Amniotic stem cell (primary cell): ENCODE data around the gene WEE1.
"Not testable (repeated sequence)": the region's sequence is repeated elsewhere in the genome, so short reads cannot be mapped to it uniquely, and the experiment has no call there.

Source experiments
- DNase-seq: peaks from one replicate; lab custom pipeline; 2025; lab: John Stamatoyannopoulos, UW

The WEE1 gene

GRCh38 chr11:9573052-9573774 is at the start of gene WEE1:
TSS of gene WEE1 (plus strand) at chr11:9573670. CDS start at chr11:9573934, 264 bp downstream.
- peak; percentile 97 for DNase-seq

GRCh38 chr11:9524001-9524400 is 49.5 kb upstream of the WEE1 start:
- DNase-seq = no peak

- no peak for DNase-seq
These were observed 48.4 kb upstream of the WEE1 start for GRCh38 chr11:9525116-9525515.

GRCh38 chr11:9527481-9528135 is 45.9 kb upstream of the WEE1 start:
- DNase-seq = no peak

- no peak for DNase-seq
These were observed 45.4 kb upstream of the WEE1 start for GRCh38 chr11:9528136-9528501.

- DNase-seq = no peak
These were observed 44.7 kb upstream of the WEE1 start for GRCh38 chr11:9528573-9529333.

- DNase-seq = no peak
These were observed 44.2 kb upstream of the WEE1 start for GRCh38 chr11:9529334-9529650.

GRCh38 chr11:9530020-9530621 is 43.3 kb upstream of the WEE1 start:
- no peak for DNase-seq

- DNase-seq = no peak
These were observed 42.4 kb upstream of the WEE1 start for GRCh38 chr11:9530901-9531625.

GRCh38 chr11:9533058-9533457 is 40.4 kb upstream of the WEE1 start:
- no peak for DNase-seq

- DNase-seq = no peak
These were observed 39.6 kb upstream of the WEE1 start for GRCh38 chr11:9533736-9534473.

GRCh38 chr11:9535189-9535781 is 38.2 kb upstream of the WEE1 start:
- no peak for DNase-seq

- no peak for DNase-seq
These were observed 34.9 kb upstream of the WEE1 start for GRCh38 chr11:9538548-9538947.

- DNase-seq = not testable (repeated sequence)
These were observed 24.3 kb upstream of the WEE1 start for GRCh38 chr11:9549216-9549615.

GRCh38 chr11:9550191-9550628 is 23.3 kb upstream of the WEE1 start:
- DNase-seq = no peak

- DNase-seq = no peak
These were observed 12.0 kb upstream of the WEE1 start for GRCh38 chr11:9561279-9561982.

- no peak for DNase-seq
These were observed 10.8 kb upstream of the WEE1 start for GRCh38 chr11:9562716-9563115.

GRCh38 chr11:9563196-9563730 is 10.2 kb upstream of the WEE1 start:
- no peak for DNase-seq

GRCh38 chr11:9565822-9566560 is 7.5 kb upstream of the WEE1 start:
- DNase-seq = peak; percentile 98
